ENCODE results near the gene SVEP1.
"Not testable (repeated sequence)": the region's sequence is repeated elsewhere in the genome, so short reads cannot be mapped to it uniquely, and the experiment has no call there.

SVEP1 gene

GRCh38 chr9:110579034-110579861, at the start of gene SVEP1:
Gene SVEP1 (minus strand): TSS chr9:110579741. CDS start chr9:110579543, 198 bp downstream.
- in situ Hi-C loops (cut with HindIII; ENCODE audit: low sequenced_read_pairs): no loop called here

DNA sequence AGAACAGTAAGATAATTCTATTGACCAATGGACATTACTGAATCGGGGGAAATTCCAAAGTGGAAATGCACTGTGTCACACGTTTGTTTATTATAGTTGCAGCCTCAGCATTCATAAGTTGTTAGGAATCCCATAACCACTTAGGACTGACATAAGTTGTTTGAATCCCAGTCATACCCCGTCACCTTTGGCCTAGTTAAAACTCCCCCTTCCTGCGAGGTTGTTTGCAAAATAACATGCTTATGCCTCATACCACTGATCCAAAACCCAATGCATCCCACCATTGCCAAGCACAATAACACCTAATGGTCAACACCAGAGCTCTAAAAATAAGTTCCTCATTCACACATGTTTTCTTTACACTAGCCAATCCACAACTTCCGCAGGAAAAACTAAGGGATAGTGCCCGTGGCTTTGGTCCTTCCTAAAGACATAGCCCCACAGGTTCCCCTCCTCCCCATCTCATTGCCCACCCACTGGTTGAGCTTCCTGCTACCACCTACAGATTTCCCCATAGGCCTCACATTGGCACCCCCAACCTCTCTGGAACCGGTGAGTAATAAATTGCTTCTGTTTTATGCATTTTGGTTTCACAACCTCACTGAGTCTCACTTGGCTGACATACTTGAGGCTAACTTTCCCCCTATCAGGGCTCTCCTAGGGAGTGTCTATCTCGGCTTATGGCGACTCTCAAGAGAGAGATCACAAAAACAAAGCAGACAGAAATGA, 46.7 kb upstream of the SVEP1 start:
- in situ Hi-C loops (cut with HindIII; ENCODE audit: low sequenced_read_pairs): no loop called here

DNA sequence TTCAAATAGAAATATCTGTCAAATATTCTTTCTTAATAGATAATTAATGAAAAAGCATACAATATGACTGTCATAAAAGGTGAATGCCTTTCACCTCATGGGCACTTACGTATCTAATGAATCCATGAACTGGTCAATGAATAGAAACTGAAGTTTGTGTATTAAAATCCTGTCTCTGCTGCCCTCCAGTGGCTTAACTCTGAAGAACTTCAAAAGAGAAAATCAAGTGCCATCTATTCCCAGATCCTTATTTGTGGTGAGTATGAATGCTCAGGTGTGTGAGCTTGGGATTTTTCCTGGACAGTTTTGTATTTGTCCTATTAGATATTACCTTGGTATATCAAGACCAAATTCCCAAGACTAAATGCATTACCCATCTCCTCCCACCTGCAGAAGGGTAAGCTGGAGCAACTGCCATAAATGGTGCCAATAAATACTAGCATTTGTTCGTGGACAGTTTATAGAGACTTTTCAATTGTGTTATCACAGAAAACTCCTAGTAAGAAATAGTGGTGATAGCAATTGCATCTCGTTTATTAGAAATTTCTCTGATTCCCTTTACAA, 44.0 kb upstream of the SVEP1 start:
- in situ Hi-C loops (cut with HindIII; ENCODE audit: low sequenced_read_pairs): no loop called here

- in situ Hi-C loops (cut with HindIII; ENCODE audit: low sequenced_read_pairs): no loop called here
Observed at GRCh38 chr9:110622368-110622767, 42.8 kb upstream of the SVEP1 start.

DNA sequence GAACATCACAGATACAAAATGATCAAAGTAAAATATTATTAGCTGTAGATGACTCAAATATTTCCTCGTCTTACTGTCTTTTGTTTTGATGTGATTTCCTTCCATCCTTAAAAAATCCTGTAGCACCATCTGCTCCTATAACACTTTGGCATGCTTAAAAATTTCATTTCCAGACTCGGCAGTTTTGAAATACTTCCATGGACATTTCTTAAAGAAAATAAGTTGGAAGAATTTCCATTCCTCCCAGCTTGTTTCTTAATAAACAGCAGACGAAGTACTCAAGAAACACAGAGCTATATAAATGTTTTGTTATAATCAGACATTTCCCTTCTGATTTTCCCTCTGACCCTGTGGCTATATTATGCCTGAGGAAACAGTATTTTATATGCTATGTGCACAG, 41.2 kb upstream of the SVEP1 start:
- in situ Hi-C loops (cut with HindIII; ENCODE audit: low sequenced_read_pairs): no loop called here

DNA sequence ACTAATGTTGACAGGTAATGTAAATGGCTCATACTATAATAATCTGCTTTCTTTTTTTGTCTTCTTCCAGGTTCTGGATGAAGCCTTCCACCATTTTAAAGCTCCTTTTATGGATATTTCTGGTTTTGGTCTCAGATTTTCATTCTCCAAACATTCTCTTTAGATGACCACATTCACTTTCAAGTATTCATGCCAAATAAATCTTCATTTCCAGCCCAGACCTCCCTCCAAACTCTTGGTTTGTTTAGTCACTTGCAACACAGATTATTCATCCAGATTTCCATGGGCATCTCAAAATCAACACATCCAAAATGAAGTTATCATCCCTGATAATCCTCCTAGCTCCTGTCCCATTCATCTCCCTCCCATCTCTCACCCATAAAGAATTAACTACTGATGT, 40.3 kb upstream of the SVEP1 start:
- in situ Hi-C loops (cut with HindIII; ENCODE audit: low sequenced_read_pairs): no loop called here

DNA sequence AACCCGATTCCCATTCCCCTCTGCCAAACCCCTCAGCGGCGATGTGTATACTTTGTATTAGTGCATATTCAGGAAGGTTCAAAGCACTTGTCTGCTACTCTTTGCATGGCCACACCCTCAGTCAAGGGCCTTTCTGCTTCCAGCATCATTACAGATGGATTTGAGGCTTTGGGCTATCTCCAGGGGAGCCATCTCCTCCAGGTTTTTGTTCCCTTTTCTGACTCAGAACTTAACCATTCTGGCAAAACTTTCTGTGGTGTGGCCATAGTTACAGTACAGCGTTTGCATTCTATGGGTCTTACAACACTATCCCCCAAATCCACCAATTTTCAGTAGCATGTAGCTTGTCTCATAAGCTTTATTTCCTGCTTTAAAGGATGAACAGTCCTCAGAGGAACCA, 36.0 kb upstream of the SVEP1 start:
- in situ Hi-C loops (cut with HindIII; ENCODE audit: low sequenced_read_pairs): no loop called here

DNA sequence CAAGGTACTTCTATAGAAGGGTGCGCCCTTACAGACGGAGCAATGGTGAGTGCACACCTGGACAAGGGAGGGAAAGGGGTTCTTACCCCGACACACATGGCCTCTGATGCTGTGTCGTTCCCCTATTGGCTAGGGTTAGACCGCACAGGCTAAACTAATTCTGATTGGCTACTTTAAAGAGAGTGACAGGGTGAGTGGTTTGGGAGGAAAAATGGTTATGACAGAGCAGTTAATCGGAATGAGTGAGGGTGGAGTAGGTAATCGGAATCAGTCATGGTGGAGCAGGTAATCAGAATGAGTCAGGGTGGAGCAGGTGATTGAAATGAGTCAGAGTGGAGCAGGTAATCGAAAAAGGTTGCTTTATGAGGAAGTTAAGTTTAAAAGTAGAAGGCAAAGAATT, 35.0 kb upstream of the SVEP1 start:
- in situ Hi-C loops (cut with HindIII; ENCODE audit: low sequenced_read_pairs): not testable (repeated sequence)

DNA sequence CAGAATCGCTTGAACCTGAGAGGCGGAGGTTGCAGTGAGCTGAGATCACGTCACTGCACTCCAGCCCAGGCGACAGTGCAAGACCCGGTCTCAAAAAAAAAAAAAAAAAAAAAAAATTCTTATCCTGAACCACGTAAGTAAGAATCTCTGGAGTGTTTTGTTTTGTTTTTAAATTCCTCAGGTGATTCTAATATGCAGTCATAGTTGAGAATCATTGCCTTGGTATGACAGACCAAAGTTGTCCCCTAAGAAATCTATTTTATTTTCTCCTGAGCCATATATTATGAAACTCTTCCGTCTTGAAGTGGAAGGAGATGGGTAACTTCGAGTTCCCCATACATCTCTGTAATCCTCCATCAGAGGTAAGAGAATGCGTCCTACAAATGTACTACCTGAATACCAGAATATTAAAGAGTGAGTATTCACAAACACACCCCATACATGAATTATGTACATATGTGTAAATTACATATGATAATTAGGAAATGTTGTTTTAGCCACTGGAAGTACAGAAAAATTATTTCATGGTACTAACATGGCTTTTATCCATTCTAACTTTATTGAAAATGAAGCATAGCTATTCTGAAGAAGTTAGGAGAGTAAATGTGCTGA, 26.7 kb upstream of the SVEP1 start:
- in situ Hi-C loops (cut with HindIII; ENCODE audit: low sequenced_read_pairs): no loop called here

GRCh38 chr9:110605565-110605964, 26.0 kb upstream of the SVEP1 start:
- in situ Hi-C loops (cut with HindIII; ENCODE audit: low sequenced_read_pairs): no loop called here

DNA sequence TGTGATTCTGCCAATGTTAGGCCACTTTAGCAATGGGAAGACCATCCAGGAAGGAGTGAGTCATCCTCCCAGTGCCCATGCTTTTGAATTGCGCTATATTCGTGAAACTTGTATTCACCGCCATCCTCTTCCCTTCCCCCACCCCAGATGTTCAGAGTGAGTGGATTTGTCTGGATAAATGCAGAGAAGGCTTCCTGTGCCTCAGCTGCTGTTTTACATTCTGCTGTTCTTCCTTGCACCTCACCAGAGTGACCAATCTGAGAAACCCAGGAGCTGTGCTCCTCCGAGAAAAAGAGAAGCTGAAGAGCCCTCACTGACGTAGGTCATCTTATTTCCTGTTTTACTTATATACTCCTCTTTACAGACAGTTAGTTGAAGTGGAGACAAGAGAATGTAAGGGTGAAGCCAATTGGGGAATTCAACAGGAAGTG, 24.6 kb upstream of the SVEP1 start:
- in situ Hi-C loops (cut with HindIII; ENCODE audit: low sequenced_read_pairs): no loop called here

- in situ Hi-C loops (cut with HindIII; ENCODE audit: low sequenced_read_pairs): no loop called here
Observed at GRCh38 chr9:110602281-110602680, 22.7 kb upstream of the SVEP1 start.

DNA sequence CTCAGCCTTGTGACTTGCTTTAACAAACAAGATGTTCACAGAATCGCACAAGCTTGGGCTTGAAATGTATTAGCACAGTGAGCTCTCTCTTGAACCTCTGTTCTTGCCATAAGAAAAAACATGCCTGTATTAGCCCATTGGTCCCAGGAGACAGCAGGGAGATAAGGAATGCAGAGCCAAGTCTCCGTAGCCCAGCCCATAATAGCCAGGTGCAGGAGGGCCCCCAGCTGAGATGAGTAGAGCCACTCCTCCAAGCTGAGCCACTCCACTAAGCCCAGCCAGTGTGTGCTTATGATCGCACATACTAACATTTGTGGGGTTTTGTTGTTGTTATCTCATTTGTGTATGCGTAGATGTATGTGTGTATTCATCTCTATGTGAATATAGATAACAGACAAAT, 21.6 kb upstream of the SVEP1 start:
- in situ Hi-C loops (cut with HindIII; ENCODE audit: low sequenced_read_pairs): no loop called here

DNA sequence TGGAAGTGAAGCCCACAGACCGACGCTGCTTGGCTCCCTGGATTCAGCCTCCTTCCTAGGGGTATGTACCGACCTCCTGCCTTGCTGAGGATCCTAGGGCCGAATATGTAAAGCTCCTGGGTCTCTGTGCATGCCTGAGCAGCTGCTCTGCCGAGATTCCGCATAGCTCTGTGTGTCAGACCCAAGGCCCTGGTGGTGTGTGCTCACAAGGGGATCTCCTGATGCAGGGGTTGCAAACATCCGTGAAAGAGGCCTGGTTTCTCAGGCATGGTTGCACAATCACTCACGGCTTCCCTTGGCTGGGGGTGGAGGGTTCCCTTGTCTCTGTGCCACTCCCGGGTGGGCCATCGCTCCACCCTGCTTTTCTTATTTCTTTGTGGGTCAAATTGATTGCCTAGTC, 19.9 kb upstream of the SVEP1 start:
- in situ Hi-C loops (cut with HindIII; ENCODE audit: low sequenced_read_pairs): no loop called here

GRCh38 chr9:110592044-110592830, 12.7 kb upstream of the SVEP1 start:
- in situ Hi-C loops (cut with HindIII; ENCODE audit: low sequenced_read_pairs): no loop called here

- in situ Hi-C loops (cut with HindIII; ENCODE audit: low sequenced_read_pairs): no loop called here
Observed at GRCh38 chr9:110591526-110591925, 12.0 kb upstream of the SVEP1 start.

DNA sequence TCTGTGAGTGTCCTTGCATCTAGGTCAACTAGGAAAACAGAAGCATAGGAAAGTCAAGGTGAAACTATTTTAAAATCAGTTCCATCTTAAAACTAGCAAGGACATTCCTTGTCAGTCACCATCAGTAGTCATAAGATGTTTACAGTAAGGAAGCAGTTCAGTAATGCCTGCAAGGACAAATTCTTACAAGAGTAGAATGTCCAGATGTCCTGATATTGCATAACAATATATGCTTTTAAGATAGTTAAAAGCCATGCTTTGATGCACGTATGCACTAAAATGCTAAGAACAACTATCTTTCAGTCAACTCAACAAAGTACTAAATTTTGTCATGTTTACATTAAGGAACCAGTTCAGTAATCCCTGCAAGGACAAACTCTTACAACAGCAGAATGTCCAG, 11.3 kb upstream of the SVEP1 start:
- in situ Hi-C loops (cut with HindIII; ENCODE audit: low sequenced_read_pairs): no loop called here

- in situ Hi-C loops (cut with HindIII; ENCODE audit: low sequenced_read_pairs): no loop called here
Observed at GRCh38 chr9:110588296-110588695, 8.8 kb upstream of the SVEP1 start.

DNA sequence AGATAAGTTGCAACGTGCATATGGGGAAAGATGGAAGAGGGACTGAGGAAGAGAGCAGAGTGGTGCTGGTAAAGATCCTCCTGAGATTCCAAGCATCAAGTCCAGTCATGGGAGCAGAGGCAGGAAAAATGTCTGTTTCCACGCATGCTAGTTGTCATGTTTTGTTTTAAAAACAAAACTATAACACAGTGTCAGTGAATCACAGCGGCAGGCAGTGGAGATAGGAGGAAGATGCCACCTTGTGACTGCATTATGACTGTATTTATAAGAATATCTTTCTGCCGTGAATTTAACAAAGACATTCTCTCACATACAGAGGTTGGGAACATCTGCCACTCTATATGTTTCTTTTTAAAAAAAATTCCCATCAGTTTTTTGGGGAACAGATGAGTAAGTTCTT, 3.7 kb upstream of the SVEP1 start:
- in situ Hi-C loops (cut with HindIII; ENCODE audit: low sequenced_read_pairs): no loop called here

DNA sequence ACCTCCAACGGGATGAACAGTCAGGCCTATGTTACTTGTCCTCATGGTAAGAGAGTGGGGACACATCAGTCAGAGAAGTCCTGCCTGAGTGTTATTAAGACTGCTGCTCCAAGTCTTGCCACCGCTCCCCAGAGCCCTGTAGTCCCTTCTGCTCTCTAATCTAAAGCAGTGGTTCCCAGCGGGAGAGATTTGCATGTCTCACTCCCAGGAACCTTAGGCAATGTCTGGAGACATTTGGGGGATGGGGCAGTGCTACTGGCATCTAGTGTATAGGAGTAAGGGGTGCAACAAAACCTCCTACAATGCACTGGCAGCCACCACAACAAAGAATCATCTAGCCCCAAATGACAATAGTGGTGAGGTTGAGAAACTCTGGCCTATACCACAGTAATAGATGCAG, 2.6 kb upstream of the SVEP1 start:
- in situ Hi-C loops (cut with HindIII; ENCODE audit: low sequenced_read_pairs): no loop called here

- in situ Hi-C loops (cut with HindIII; ENCODE audit: low sequenced_read_pairs): no loop called here
Observed at GRCh38 chr9:110580850-110581249, 1.3 kb upstream of the SVEP1 start.

All from DLD1 (cell line).